ENCODE measurements around the gene BTBD9.

DNA sequence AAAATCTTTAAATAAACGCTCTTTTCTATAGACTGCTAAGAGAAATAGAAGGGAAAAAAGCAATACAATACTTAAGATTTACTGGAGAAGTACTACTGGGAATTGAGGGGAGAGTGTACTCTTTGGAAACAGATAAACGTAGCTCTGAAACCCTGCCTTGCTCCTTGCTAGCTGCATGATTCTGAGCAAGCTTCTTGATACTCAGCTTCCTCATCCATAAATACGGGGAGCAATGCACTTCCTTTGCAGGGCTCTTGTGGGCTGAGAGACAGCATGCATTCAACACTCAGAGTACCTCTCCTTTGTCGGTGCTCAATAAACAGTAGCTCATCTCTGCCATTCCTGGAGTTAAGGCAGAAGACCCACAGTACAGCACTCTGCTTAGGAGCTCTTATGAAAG, 159.7 kb downstream of the BTBD9 start:
- TF ChIP-seq POLR2A (IDR thresholded peaks at IDR 0.05) = no peak
- TF ChIP-seq, protein P1, sequence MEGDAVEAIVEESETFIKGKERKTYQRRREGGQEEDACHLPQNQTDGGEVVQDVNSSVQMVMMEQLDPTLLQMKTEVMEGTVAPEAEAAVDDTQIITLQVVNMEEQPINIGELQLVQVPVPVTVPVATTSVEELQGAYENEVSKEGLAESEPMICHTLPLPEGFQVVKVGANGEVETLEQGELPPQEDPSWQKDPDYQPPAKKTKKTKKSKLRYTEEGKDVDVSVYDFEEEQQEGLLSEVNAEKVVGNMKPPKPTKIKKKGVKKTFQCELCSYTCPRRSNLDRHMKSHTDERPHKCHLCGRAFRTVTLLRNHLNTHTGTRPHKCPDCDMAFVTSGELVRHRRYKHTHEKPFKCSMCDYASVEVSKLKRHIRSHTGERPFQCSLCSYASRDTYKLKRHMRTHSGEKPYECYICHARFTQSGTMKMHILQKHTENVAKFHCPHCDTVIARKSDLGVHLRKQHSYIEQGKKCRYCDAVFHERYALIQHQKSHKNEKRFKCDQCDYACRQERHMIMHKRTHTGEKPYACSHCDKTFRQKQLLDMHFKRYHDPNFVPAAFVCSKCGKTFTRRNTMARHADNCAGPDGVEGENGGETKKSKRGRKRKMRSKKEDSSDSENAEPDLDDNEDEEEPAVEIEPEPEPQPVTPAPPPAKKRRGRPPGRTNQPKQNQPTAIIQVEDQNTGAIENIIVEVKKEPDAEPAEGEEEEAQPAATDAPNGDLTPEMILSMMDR (IDR thresholded peaks at IDR 0.05) = no peak

All from lower leg skin (tissue), 3 donors.